Panc1 (cell line): ENCODE results near the gene TMEM164.

Experiments
- POLR2AphosphoS5 ChIP-seq: IDR thresholded peaks from 2 replicates; pipeline ENCODE4 v1.6.1; 2012; ENCODE audit warnings: mild to moderate bottlenecking, low read depth, low read length, moderate library complexity
- REST ChIP-seq, 2 experiments: IDR thresholded peaks; 2 replicates each; pipeline ENCODE4 v1.6.1; 2011 to 2012; ENCODE audit warnings: low read depth in 2 of 2, control low read depth in 1 of 2, low read length in 1 of 2, mild to moderate bottlenecking in 1 of 2, moderate library complexity in 1 of 2; ENCODE audit not compliant: insufficient read depth in 1 of 2
- SIN3A ChIP-seq: IDR thresholded peaks from 2 replicates; pipeline ENCODE4 v1.6.1; 2012; ENCODE audit warnings: low read depth, mild to moderate bottlenecking, low read length, moderate library complexity, borderline replicate concordance; ENCODE audit not compliant: insufficient read depth
- TF ChIP-seq, protein P1 (sequence below): fragments of 450-650 bp; IDR thresholded peaks from 2 replicates; pipeline ENCODE4 v1.5.1; 2017; ENCODE audit warnings: mild to moderate bottlenecking

GRCh38 chrX:110046001-110046400 is 43.1 kb downstream of the TMEM164 start:
- TF ChIP-seq, protein P1, sequence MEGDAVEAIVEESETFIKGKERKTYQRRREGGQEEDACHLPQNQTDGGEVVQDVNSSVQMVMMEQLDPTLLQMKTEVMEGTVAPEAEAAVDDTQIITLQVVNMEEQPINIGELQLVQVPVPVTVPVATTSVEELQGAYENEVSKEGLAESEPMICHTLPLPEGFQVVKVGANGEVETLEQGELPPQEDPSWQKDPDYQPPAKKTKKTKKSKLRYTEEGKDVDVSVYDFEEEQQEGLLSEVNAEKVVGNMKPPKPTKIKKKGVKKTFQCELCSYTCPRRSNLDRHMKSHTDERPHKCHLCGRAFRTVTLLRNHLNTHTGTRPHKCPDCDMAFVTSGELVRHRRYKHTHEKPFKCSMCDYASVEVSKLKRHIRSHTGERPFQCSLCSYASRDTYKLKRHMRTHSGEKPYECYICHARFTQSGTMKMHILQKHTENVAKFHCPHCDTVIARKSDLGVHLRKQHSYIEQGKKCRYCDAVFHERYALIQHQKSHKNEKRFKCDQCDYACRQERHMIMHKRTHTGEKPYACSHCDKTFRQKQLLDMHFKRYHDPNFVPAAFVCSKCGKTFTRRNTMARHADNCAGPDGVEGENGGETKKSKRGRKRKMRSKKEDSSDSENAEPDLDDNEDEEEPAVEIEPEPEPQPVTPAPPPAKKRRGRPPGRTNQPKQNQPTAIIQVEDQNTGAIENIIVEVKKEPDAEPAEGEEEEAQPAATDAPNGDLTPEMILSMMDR, result no peak; the same call in 1 of the 2 replicates
- TF ChIP-seq POLR2AphosphoS5 (no peak), REST (IDR thresholded peaks at IDR 0.05; ENCODE audit: insufficient read depth in 1 of 2, low read depth in 2 of 2, low read length in 1 of 2) (no peak), SIN3A (no peak)
